ENCODE results near the gene MAPK7. TPM values are rescaled to one million over a fixed set of nuclear protein-coding genes. Genes with fewer than 3 reads are reported as not detected.

MAPK7 gene
- total RNA-seq, 4 donors from 2014 or later, result 29.5 to 62.4 (median 39.3) TPM

DNA sequence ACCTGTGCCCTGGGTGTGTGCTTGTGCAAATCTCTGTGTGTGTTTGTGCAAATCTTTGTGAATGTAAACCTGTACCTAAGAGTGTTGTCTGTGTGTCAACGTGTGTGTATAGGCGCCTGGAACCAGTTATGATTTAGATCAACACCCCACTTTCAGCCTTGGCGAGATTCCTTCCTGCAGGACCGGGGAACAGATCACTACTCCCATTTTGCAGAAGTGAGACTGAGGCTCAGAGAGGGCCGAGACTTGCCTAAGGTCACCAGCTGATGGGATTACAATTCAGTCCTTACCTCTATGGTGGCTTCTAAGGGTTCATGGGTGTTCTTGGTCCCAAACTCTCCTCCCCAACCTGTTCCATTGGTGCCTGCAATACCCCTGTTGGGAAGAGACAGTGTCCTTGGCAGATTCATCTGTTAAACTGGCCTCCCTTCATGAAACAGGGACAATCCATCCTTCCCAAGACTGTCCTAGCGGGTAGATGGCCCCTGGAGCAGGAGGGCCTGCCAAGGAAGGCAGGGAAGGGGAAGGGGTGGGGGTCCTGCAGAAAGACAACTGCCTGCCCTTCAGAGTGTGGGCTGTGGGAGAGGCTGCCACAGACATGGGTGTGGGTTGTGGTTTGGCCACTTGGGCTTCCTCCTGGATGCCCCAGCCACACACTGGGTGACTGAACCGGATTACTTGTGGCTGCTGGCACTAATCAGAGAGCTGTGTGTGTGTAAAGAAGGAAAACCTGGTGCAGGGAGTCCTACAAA is 6.9 kb upstream of the MAPK7 start:
- Histone ChIP-seq H3K36me3 (peaks cover 0 to 5% (median 0%) of the 10 kb centered on the region in 3 donors), H3K27me3 (no peaks in the 10 kb centered on the region), H3K27ac (no peak overlapping the region), H3K4me3 (no peak overlapping the region), H3K4me1 (peaks cover 0 to 22% (median 6%) of the 10 kb centered on the region in 4 donors), H3K9me3 (no peaks in the 10 kb centered on the region)
- TF ChIP-seq EP300 (IDR thresholded peaks at IDR 0.05) (no peak), POLR2A (IDR thresholded peaks at IDR 0.05) (no peak)
- TF ChIP-seq, protein P1, sequence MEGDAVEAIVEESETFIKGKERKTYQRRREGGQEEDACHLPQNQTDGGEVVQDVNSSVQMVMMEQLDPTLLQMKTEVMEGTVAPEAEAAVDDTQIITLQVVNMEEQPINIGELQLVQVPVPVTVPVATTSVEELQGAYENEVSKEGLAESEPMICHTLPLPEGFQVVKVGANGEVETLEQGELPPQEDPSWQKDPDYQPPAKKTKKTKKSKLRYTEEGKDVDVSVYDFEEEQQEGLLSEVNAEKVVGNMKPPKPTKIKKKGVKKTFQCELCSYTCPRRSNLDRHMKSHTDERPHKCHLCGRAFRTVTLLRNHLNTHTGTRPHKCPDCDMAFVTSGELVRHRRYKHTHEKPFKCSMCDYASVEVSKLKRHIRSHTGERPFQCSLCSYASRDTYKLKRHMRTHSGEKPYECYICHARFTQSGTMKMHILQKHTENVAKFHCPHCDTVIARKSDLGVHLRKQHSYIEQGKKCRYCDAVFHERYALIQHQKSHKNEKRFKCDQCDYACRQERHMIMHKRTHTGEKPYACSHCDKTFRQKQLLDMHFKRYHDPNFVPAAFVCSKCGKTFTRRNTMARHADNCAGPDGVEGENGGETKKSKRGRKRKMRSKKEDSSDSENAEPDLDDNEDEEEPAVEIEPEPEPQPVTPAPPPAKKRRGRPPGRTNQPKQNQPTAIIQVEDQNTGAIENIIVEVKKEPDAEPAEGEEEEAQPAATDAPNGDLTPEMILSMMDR (IDR thresholded peaks at IDR 0.05), result no peak
- 84 to 88% methylated on average over 7 of the region's 7 CpGs for WGBS, 2 donors
- no peak for DNase-seq (ENCODE audit: low spot score in 2 of 2)

DNA sequence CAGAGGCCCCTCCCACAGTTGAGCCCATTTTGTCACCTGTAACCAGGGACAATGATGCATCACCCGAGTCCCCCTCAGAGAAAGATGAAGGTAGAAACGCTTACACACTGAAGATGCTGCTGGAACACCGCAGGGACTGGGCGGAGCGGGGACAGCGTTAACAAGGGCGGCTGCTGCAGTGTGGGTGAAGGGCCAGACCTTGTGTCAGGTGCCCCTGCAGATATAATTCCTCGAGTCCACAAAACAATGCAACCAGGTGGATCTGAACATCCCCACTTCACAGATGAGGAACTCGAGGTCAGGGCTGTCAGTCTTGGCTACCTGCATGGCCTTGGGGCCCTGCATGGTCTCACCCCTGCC is 6.3 kb upstream of the MAPK7 start:
- H3K27me3 ChIP-seq, result no peaks in the 10 kb centered on the region
- no peak for TF ChIP-seq EP300 (IDR thresholded peaks at IDR 0.05)
- TF ChIP-seq, protein P1 (IDR thresholded peaks at IDR 0.05), result no peak
- no peak for TF ChIP-seq POLR2A (IDR thresholded peaks at IDR 0.05)
- H3K9me3 ChIP-seq, result no peaks in the 10 kb centered on the region
- peaks cover 0 to 5% (median 0%) of the 10 kb centered on the region in 3 donors for H3K36me3 ChIP-seq
- DNase-seq (ENCODE audit: low spot score in 2 of 2), result no peak
- H3K4me3 ChIP-seq, result no peak overlapping the region
- peaks cover 0 to 25% (median 9%) of the 10 kb centered on the region in 4 donors for H3K4me1 ChIP-seq
- H3K27ac ChIP-seq, result no peak overlapping the region
- 80 to 84% methylated on average over 9 of the region's 9 CpGs for WGBS, 2 donors

DNA sequence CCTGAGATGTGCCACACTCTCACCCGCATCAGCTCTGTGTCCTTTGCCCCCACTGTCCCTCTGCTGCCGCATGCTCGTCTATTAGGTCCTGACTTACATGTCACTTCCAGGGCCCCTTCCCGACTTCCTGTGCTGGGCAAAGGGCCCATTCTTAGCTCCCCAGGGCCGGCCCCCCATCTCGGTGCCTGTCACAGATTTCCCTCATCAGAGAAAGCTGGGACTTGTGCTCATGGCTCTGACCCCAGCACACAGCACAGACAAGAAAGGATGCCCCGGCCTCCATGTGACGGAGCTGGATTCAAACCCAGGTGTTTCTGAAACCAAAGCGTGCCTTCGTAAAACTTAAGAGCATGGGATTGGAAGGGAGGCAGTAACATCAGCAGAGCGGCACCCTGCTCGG is 5.9 kb upstream of the MAPK7 start:
- WGBS, 2 donors, result 68 to 71% methylated on average over 12 of the region's 12 CpGs

DNA sequence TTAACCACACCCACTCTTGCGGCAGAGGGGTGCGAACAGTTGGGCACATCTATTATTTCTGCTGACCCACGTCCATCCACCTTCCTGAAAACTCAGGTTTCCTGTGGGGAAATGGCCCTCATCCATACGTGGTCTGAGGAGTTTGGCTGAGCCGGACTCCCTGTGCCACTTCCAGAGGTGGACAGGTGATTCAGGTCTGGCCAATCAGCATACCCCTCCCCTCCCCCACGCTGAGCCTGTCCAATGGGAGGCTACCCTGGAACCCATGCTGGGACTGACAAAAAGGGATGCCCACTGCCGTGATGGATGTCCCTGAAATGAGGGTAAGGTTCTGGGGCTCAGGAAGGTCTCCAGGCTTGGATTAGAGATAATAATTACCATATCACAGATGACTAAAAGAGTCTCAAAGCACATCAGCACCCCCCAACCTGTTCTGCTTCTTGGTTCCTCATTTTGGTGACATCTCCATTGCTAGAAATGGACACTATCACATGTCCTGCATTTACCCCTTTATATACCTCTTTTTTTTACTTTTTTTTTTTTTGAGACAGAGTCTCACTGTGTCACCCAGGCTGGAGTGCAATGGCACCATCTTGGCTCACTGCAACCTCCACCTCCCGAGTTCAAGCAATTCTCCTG is 5.3 kb upstream of the MAPK7 start:
- Histone ChIP-seq H3K27me3 (no peaks in the 10 kb centered on the region), H3K4me1 (peaks cover 0 to 28% (median 10%) of the 10 kb centered on the region in 4 donors), H3K36me3 (peaks cover 0 to 5% (median 0%) of the 10 kb centered on the region in 3 donors), H3K4me3 (no peak overlapping the region), H3K9me3 (no peaks in the 10 kb centered on the region), H3K27ac (no peak overlapping the region)
- DNase-seq (ENCODE audit: low spot score in 2 of 2), result no peak
- TF ChIP-seq EP300 (IDR thresholded peaks at IDR 0.05) (no peak), POLR2A (IDR thresholded peaks at IDR 0.05) (no peak)
- TF ChIP-seq, protein P1 (IDR thresholded peaks at IDR 0.05), result no peak
- WGBS, 2 donors, result 79 to 86% methylated on average over 7 to 8 of the region's 8 CpGs

More for the DNA sequence above, 5.9 kb upstream of the MAPK7 start:
- H3K27me3 ChIP-seq, result no peaks in the 10 kb centered on the region
- TF ChIP-seq EP300 (IDR thresholded peaks at IDR 0.05) (no peak), POLR2A (IDR thresholded peaks at IDR 0.05) (no peak)
- TF ChIP-seq, protein P1 (IDR thresholded peaks at IDR 0.05), result no peak
- no peak for DNase-seq (ENCODE audit: low spot score in 2 of 2)
- no peaks in the 10 kb centered on the region for H3K9me3 ChIP-seq
- H3K4me3 ChIP-seq, result no peak overlapping the region
- H3K27ac ChIP-seq, result no peak overlapping the region
- peaks cover 0 to 29% (median 10%) of the 10 kb centered on the region in 4 donors for H3K4me1 ChIP-seq
- peaks cover 0 to 5% (median 0%) of the 10 kb centered on the region in 3 donors for H3K36me3 ChIP-seq

DNA sequence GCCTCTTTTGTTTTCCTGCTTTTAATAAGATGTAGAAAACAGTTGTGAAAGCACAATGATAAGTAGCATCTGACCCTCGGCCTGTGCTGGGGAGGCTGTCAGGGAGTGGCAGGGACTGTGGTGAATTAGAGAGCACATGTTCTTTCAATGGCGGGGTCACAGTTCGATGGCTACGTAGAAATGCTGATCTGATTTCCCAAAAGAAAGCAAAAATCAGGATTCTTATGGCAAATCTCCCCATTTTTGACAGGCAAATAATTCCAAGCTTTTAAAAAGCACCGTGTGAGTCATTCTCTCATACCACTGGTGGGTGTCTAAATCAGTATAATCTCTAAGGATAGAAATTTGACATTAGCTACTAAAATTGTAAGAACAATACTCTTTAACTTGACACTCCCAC is 4.2 kb upstream of the MAPK7 start:
- TF ChIP-seq, protein P1 (IDR thresholded peaks at IDR 0.05), result no peak
- no peak for TF ChIP-seq POLR2A (IDR thresholded peaks at IDR 0.05)
- H3K9me3 ChIP-seq, result no peaks in the 10 kb centered on the region
- H3K4me1 ChIP-seq, result peaks cover 0 to 23% (median 13%) of the 10 kb centered on the region in 4 donors
- H3K27ac ChIP-seq, result no peak overlapping the region
- H3K4me3 ChIP-seq, result no peak overlapping the region
- H3K36me3 ChIP-seq, result peaks cover 0 to 5% (median 0%) of the 10 kb centered on the region in 3 donors
- no peak for DNase-seq (ENCODE audit: low spot score in 2 of 2)
- no peaks in the 10 kb centered on the region for H3K27me3 ChIP-seq
- WGBS, 2 donors, result 73 to 77% methylated on average over 5 of the region's 5 CpGs
